ENCODE data around the gene GATB.

GATB gene

GRCh38 chr4:151806511-151806927, 45.7 kb upstream of the GATB start:
- peak; percentile 74 for DNase-seq (ENCODE audit: low read depth, low spot score)
- POLR2A ChIA-PET = interaction anchor here (0.6 kb wide), 1 partner anchor 414 kb away, joined by 4 read pairs; no protein-coding TSS in a partner anchor
- no peak for TF ChIP-seq CTCF (IDR thresholded peaks at IDR 0.05; ENCODE audit: insufficient read depth, low read length, missing control alignments)
- CTCF ChIA-PET = interaction anchor here (1.1 kb wide), 1 partner anchor 13 kb away, joined by 4 read pairs; no protein-coding TSS in a partner anchor
- no peak overlapping the region for H3K4me3 ChIP-seq (ENCODE audit: low read depth, low read length)

GRCh38 chr4:151804821-151805220, 44.0 kb upstream of the GATB start:
- no peak for TF ChIP-seq CTCF (IDR thresholded peaks at IDR 0.05; ENCODE audit: insufficient read depth, low read length, missing control alignments)
- no peak for DNase-seq (ENCODE audit: low read depth, low spot score)
- CTCF ChIA-PET = no interaction called here
- POLR2A ChIA-PET = no interaction called here
- H3K4me3 ChIP-seq (ENCODE audit: low read depth, low read length) = no peak overlapping the region

GRCh38 chr4:151804086-151804630, 43.4 kb upstream of the GATB start:
- TF ChIP-seq CTCF (IDR thresholded peaks at IDR 0.05; ENCODE audit: insufficient read depth, low read length, missing control alignments) = no peak
- ChIA-PET CTCF (no interaction called here), POLR2A (no interaction called here)
- DNase-seq (ENCODE audit: low read depth, low spot score) = no peak
- no peak overlapping the region for H3K4me3 ChIP-seq (ENCODE audit: low read depth, low read length)

GRCh38 chr4:151803246-151803645, 42.4 kb upstream of the GATB start:
- POLR2A ChIA-PET = no interaction called here
- CTCF ChIA-PET = interaction anchor here (1.0 kb wide), 1 partner anchor 59 kb away, joined by 4 read pairs; no protein-coding TSS in a partner anchor
- H3K4me3 ChIP-seq (ENCODE audit: low read depth, low read length) = no peak overlapping the region
- no peak for DNase-seq (ENCODE audit: low read depth, low spot score)
- no peak for TF ChIP-seq CTCF (IDR thresholded peaks at IDR 0.05; ENCODE audit: insufficient read depth, low read length, missing control alignments)

GRCh38 chr4:151801547-151802516, 41.0 kb upstream of the GATB start:
- ChIA-PET POLR2A (no interaction called here), CTCF (interaction anchor here (0.9 to 1.0 kb wide), 6 partner anchors 19 to 157 kb away, joined by 3 to 4 read pairs (median 3); partner anchors contain the start of gene GATB)
- peak; percentile 74 for TF ChIP-seq CTCF (IDR thresholded peaks at IDR 0.05; ENCODE audit: insufficient read depth, low read length, missing control alignments)
- no peak for DNase-seq (ENCODE audit: low read depth, low spot score)
- H3K4me3 ChIP-seq (ENCODE audit: low read depth, low read length) = no peak overlapping the region

GRCh38 chr4:151799417-151800012, 38.7 kb upstream of the GATB start:
- no peak for DNase-seq (ENCODE audit: low read depth, low spot score)
- POLR2A ChIA-PET = no interaction called here
- no peak for TF ChIP-seq CTCF (IDR thresholded peaks at IDR 0.05; ENCODE audit: insufficient read depth, low read length, missing control alignments)
- no peak overlapping the region for H3K4me3 ChIP-seq (ENCODE audit: low read depth, low read length)
- CTCF ChIA-PET = interaction anchor here (1.0 to 1.4 kb wide), 3 partner anchors 9 to 22 kb away, joined by 3 read pairs; no protein-coding TSS in a partner anchor

Data from AG04449 (cell line).